ENCODE measurements around the gene TEX48.

The TEX48 gene

DNA sequence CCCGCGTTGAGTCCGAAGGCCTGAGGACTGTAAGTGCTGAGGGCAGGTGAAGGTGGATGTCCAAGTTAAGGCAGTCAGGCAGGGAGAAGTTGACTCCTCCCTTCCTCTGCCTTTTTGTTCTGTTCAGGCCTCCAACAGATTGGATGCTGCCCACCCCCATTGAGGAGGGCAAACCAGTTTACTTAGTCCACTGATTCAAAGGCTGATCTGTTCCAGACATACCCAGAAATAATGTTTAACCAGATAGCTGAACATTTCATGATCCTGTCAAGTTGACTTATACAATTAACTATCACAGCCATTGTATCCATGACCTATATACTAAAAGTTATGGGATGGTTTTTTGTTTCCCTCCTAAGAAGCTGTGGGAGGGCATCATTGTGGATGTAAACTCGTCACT, 8.3 kb upstream of the TEX48 start:
- no peak for TF ChIP-seq EZH2 (IDR thresholded peaks at IDR 0.05; ENCODE audit: borderline replicate concordance, low read depth, low read length, severe bottlenecking)
- TF ChIP-seq, protein P1, sequence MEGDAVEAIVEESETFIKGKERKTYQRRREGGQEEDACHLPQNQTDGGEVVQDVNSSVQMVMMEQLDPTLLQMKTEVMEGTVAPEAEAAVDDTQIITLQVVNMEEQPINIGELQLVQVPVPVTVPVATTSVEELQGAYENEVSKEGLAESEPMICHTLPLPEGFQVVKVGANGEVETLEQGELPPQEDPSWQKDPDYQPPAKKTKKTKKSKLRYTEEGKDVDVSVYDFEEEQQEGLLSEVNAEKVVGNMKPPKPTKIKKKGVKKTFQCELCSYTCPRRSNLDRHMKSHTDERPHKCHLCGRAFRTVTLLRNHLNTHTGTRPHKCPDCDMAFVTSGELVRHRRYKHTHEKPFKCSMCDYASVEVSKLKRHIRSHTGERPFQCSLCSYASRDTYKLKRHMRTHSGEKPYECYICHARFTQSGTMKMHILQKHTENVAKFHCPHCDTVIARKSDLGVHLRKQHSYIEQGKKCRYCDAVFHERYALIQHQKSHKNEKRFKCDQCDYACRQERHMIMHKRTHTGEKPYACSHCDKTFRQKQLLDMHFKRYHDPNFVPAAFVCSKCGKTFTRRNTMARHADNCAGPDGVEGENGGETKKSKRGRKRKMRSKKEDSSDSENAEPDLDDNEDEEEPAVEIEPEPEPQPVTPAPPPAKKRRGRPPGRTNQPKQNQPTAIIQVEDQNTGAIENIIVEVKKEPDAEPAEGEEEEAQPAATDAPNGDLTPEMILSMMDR (IDR thresholded peaks at IDR 0.05; ENCODE audit: borderline replicate concordance, extremely low read depth, low read length, poor library complexity, severe bottlenecking) = no peak
- H3K27me3 ChIP-seq (ENCODE audit: insufficient read depth, low read length, poor library complexity) = no peaks in the 10 kb centered on the region
- no peaks in the 10 kb centered on the region for H3K79me2 ChIP-seq (ENCODE audit: insufficient read depth, low read length)
- DNase-seq (no peak), ATAC-seq (ENCODE audit: insufficient read depth, low read depth) (no peak)
- no peaks in the 10 kb centered on the region for H3K9me3 ChIP-seq (ENCODE audit: insufficient read depth, low read length, severe bottlenecking)
- no peak overlapping the region for H3K9ac ChIP-seq (ENCODE audit: low read depth, low read length)
- peaks cover 16% of the 10 kb centered on the region for H3K4me1 ChIP-seq (ENCODE audit: insufficient read depth, low read length)
- H3K36me3 ChIP-seq (ENCODE audit: insufficient read depth, low read length) = no peaks in the 10 kb centered on the region
- H2AFZ ChIP-seq (ENCODE audit: low read depth, low read length) = no peak overlapping the region
- H3K4me3 ChIP-seq (ENCODE audit: low read depth in 1 of 2, low read length in 2 of 2) = no peak overlapping the region
- no peak overlapping the region for H3K4me2 ChIP-seq (ENCODE audit: insufficient read depth, low read length)
- H4K20me1 ChIP-seq (ENCODE audit: insufficient read depth, low read length) = no peaks in the 10 kb centered on the region
- H3K27ac ChIP-seq (ENCODE audit: low read length) = no peak overlapping the region

DNA sequence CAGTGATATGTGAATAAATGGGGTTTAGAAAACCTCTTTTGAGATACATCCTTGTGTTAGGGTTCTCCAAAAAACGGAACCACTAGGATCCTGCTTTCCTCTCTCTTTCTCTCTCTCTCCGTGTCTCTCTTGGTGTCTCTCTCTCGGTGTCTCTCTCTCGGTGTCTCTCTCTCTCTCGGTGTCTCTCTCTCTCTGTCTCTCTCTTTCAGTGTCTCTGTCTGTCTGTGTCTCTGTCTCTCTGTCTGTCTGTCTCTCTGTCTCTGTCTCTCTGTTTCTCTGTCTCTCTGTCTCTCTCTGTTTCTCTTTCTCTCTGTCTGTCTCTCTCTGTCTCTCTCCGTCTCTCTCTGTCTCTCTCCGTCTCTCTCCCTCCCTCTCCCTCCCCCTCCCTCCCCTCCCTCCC, 7.8 kb upstream of the TEX48 start:
- Histone ChIP-seq H2AFZ (ENCODE audit: low read depth, low read length) (no peak overlapping the region), H3K4me1 (ENCODE audit: insufficient read depth, low read length) (peaks cover 16% of the 10 kb centered on the region), H3K4me2 (ENCODE audit: insufficient read depth, low read length) (no peak overlapping the region), H3K4me3 (ENCODE audit: low read depth in 1 of 2, low read length in 2 of 2) (no peak overlapping the region), H3K27me3 (ENCODE audit: insufficient read depth, low read length, poor library complexity) (no peaks in the 10 kb centered on the region), H3K9me3 (ENCODE audit: insufficient read depth, low read length, severe bottlenecking) (no peaks in the 10 kb centered on the region), H3K27ac (ENCODE audit: low read length) (no peak overlapping the region), H3K9ac (ENCODE audit: low read depth, low read length) (no peak overlapping the region), H4K20me1 (ENCODE audit: insufficient read depth, low read length) (no peaks in the 10 kb centered on the region), H3K79me2 (ENCODE audit: insufficient read depth, low read length) (no peaks in the 10 kb centered on the region), H3K36me3 (ENCODE audit: insufficient read depth, low read length) (no peaks in the 10 kb centered on the region)
- DNase-seq (no peak), ATAC-seq (ENCODE audit: insufficient read depth, low read depth) (no peak)
- TF ChIP-seq, protein P1 (IDR thresholded peaks at IDR 0.05; ENCODE audit: borderline replicate concordance, extremely low read depth, low read length, poor library complexity, severe bottlenecking) = no peak
- no peak for TF ChIP-seq EZH2 (IDR thresholded peaks at IDR 0.05; ENCODE audit: borderline replicate concordance, low read depth, low read length, severe bottlenecking)

DNA sequence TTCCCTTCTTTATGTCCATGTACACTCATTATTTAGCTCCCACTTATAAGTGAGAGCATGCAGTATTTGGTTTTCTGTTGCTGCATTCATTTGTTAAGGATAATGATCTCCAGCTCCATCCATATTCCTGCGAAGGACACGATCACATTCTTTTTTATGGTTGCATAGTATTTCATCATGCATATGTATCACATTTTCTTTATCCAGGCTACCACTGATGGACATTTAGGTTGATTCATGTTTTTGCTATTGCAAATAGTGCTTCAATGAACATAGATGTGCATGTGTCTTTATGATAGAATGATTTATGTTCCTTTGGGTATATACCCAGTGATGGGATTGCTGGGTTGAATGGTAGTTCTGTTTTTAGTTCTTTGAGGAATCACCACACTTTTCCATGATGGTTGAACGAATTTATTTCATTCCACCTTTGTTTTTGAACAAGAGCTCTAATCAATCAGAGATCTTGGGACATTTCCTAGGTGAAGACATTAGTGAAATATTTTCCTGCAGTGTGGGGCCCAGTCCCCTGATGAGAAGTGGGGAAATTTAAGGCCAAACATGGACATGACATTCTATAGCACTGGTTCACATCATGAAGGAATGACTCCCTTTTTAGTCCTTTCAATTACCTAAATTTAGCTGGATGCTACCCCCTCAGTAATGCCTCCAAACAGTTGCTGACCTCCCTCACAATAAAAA, 7.1 kb upstream of the TEX48 start:
- Histone ChIP-seq H3K4me2 (ENCODE audit: insufficient read depth, low read length) (no peak overlapping the region), H3K4me3 (ENCODE audit: low read depth in 1 of 2, low read length in 2 of 2) (no peak overlapping the region), H3K27ac (ENCODE audit: low read length) (no peak overlapping the region), H3K36me3 (ENCODE audit: insufficient read depth, low read length) (no peaks in the 10 kb centered on the region), H3K4me1 (ENCODE audit: insufficient read depth, low read length) (peaks cover 16% of the 10 kb centered on the region), H3K9ac (ENCODE audit: low read depth, low read length) (no peak overlapping the region), H3K27me3 (ENCODE audit: insufficient read depth, low read length, poor library complexity) (no peaks in the 10 kb centered on the region), H3K79me2 (ENCODE audit: insufficient read depth, low read length) (no peaks in the 10 kb centered on the region), H4K20me1 (ENCODE audit: insufficient read depth, low read length) (no peaks in the 10 kb centered on the region), H3K9me3 (ENCODE audit: insufficient read depth, low read length, severe bottlenecking) (no peaks in the 10 kb centered on the region), H2AFZ (ENCODE audit: low read depth, low read length) (no peak overlapping the region)
- ATAC-seq (ENCODE audit: insufficient read depth, low read depth) (no peak), DNase-seq (no peak)
- no peak for TF ChIP-seq EZH2 (IDR thresholded peaks at IDR 0.05; ENCODE audit: borderline replicate concordance, low read depth, low read length, severe bottlenecking)
- TF ChIP-seq, protein P1 (IDR thresholded peaks at IDR 0.05; ENCODE audit: borderline replicate concordance, extremely low read depth, low read length, poor library complexity, severe bottlenecking) = no peak
